A549 (cell line): Measurements from ENCODE around the gene MMP24. TPM values are rescaled to one million over a fixed set of nuclear protein-coding genes. Genes with fewer than 3 reads are reported as not detected.

ENCODE experiments used
- ATAC-seq, 2 experiments: fragments of 200-7000 bp in 1 of 2; fragments of >200 bp in 1 of 2; cut with Nextera tagmentation in 1 of 2; cut with Tn5 transposase in 1 of 2; 3 replicates each; pipeline versions ENCODE4 v1.8.0 to v1.9.1; 2018 to 2020; ENCODE audit warnings: mild to moderate bottlenecking in 1 of 2, moderate library complexity in 1 of 2
- CTCF ChIA-PET: fragments of 300-600 bp; sonication (Branson Sonifier 250); formaldehyde crosslinking; extraction: SDS; loops from one replicate; lab custom pipeline; 2021; ENCODE audit warnings: antibody characterized with exemption, inconsistent platforms; lab: Yijun Ruan, JAX
- POLR2A ChIA-PET: fragments of 350-600 bp; formaldehyde crosslinking; extraction: SDS; loops from one replicate; lab custom pipeline; 2021; ENCODE audit warnings: antibody characterized with exemption, inconsistent platforms; lab: Yijun Ruan, JAX
- DNase-seq, 2 experiments: peaks; one replicate each; pipeline versions ENCODE4 v3.0.0 to v3.0.0-alpha.2; 2011 to 2016; ENCODE audit warnings: low read depth in 1 of 2, low spot score in 1 of 2
- FAIRE-seq: peaks from 2 replicates; lab custom pipeline; 2011; peaks lifted over from hg19 to GRCh38; lab: Jason Lieb, UNC
- H3K27ac ChIP-seq, 2 experiments: fragments of >200 bp; sonication (Bioruptor Twin); formaldehyde crosslinking; 3 replicates each; pipeline ENCODE4 v1.5.1; 2016 to 2017
- H3K4me1 ChIP-seq: fragments of >200 bp; sonication (Bioruptor Twin); formaldehyde crosslinking; 3 replicates; pipeline ENCODE4 v1.6.1; 2016
- H3K4me2 ChIP-seq: fragments of >200 bp; sonication (Bioruptor Twin); formaldehyde crosslinking; 3 replicates; pipeline ENCODE4 v1.6.1; 2016
- H3K4me3 ChIP-seq: fragments of >200 bp; sonication (Bioruptor Twin); formaldehyde crosslinking; 3 replicates; pipeline ENCODE4 v1.5.1; 2016
- H3K9me3 ChIP-seq: fragments of >200 bp; sonication (Bioruptor Twin); formaldehyde crosslinking; 3 replicates; pipeline ENCODE4 v1.6.1; 2016
- BHLHE40 ChIP-seq: IDR thresholded peaks from 2 replicates; pipeline ENCODE4 v1.6.1; 2012; ENCODE audit warnings: low read depth, low read length, inconsistent platforms
- CBX2 ChIP-seq: fragments of 200-600 bp; sonication (generic); IDR thresholded peaks from 2 replicates; pipeline ENCODE4 v1.6.1; 2016; ENCODE audit warnings: low read depth, mild to moderate bottlenecking, borderline replicate concordance
- CBX8 ChIP-seq: fragments of 200-600 bp; sonication (generic); IDR thresholded peaks from 2 replicates; pipeline ENCODE4 v1.6.1; 2016
- CEBPB ChIP-seq, 2 experiments: fragments of >200 bp in 1 of 2; sonication (Bioruptor Twin) in 1 of 2; formaldehyde crosslinking in 1 of 2; IDR thresholded peaks; 2 replicates each; pipeline ENCODE4 v1.6.1; 2012 to 2016
- EP300 ChIP-seq, 2 experiments: fragments of >200 bp; sonication (Bioruptor Twin); formaldehyde crosslinking; IDR thresholded peaks; 2 replicates in 1 of 2; 3 replicates in 1 of 2; pipeline ENCODE4 v1.6.1; 2016 to 2017
- FOXS1 ChIP-seq: fragments of 250-450 bp; sonication (Bioruptor Pico); IDR thresholded peaks from 2 replicates; pipeline ENCODE4 v1.5.0; 2020; ENCODE audit warnings: mild to moderate bottlenecking, moderate library complexity
- GATA3 ChIP-seq: IDR thresholded peaks from 2 replicates; pipeline ENCODE4 v1.6.1; 2012; ENCODE audit warnings: borderline replicate concordance
- HDAC2 ChIP-seq: fragments of 200-600 bp; sonication (generic); IDR thresholded peaks from 2 replicates; pipeline ENCODE4 v1.6.1; 2016
- HOXA7 ChIP-seq: fragments of 250-450 bp; sonication (Bioruptor Pico); IDR thresholded peaks from 2 replicates; pipeline ENCODE4 v1.5.0; 2020; ENCODE audit warnings: mild to moderate bottlenecking, moderate library complexity
- HOXB13 ChIP-seq: fragments of 250-450 bp; sonication (Bioruptor Pico); IDR thresholded peaks from 2 replicates; pipeline ENCODE4 v1.5.0; 2020; ENCODE audit warnings: low read depth, mild to moderate bottlenecking, moderate library complexity
- KDM5A ChIP-seq: fragments of 200-600 bp; sonication (generic); IDR thresholded peaks from 2 replicates; pipeline ENCODE4 v1.6.1; 2016; ENCODE audit warnings: antibody characterized with exemption, mild to moderate bottlenecking
- MYC ChIP-seq: IDR thresholded peaks from 2 replicates; pipeline ENCODE4 v1.6.1; 2012; ENCODE audit warnings: mild to moderate bottlenecking, inconsistent platforms, low read length, improper control_type of control experiment, borderline replicate concordance
- NR3C1 ChIP-seq: fragments of >200 bp; sonication (Bioruptor Twin); formaldehyde crosslinking; IDR thresholded peaks from 3 replicates; pipeline ENCODE4 v1.6.1; 2017
- PHF8 ChIP-seq: fragments of 200-600 bp; sonication (generic); IDR thresholded peaks from 2 replicates; pipeline ENCODE4 v1.6.1; 2016; ENCODE audit warnings: low read depth, mild to moderate bottlenecking, antibody characterized with exemption, moderate library complexity, borderline replicate concordance
- POLR2AphosphoS2 ChIP-seq: conservative IDR thresholded peaks from 2 replicates; pipeline ENCODE4 v1.6.1; 2012; ENCODE audit warnings: low read length, improper control_type of control experiment, inconsistent platforms
- RARB ChIP-seq: fragments of 250-450 bp; sonication (Bioruptor Pico); IDR thresholded peaks from 2 replicates; pipeline ENCODE4 v1.8.0; 2021; ENCODE audit warnings: mild to moderate bottlenecking, moderate library complexity
- RFX5 ChIP-seq: fragments of 450-650 bp; IDR thresholded peaks from 2 replicates; pipeline ENCODE4 v1.7.1; 2014; ENCODE audit warnings: antibody characterized with exemption, mild to moderate bottlenecking, moderate library complexity
- SREBF2 ChIP-seq: fragments of 450-650 bp; IDR thresholded peaks from 2 replicates; pipeline ENCODE4 v1.6.1; 2014; ENCODE audit warnings: mild to moderate bottlenecking, moderate library complexity
- ZFP36 ChIP-seq: fragments of 450-650 bp; IDR thresholded peaks from 2 replicates; pipeline ENCODE4 v1.6.1; 2014; ENCODE audit warnings: borderline replicate concordance; ENCODE audit not compliant: partially characterized antibody
- WGBS: methylation state at CpG from one replicate; pipeline ENCODE4 v1.1.6; 2017; ENCODE audit errors: missing lambda C conversion rate; 5-methylcytosine and 5-hydroxymethylcytosine counted together
- polyA plus RNA-seq, 4 experiments: library from polyadenylated mRNA; depleted of rRNA in 3 of 4; stranded (reverse); fragments of >200 nt; fragmentation: RNase III in 1 of 4; extraction: RNeasy Plus Mini Kit Qiagen cat#74134 plus additional on column Dnase treatment in 1 of 4; gene quantifications; 2 replicates in 3 of 4; 3 replicates in 1 of 4; pipeline ENCODE4 v1.2.3, GENCODE V29; 2011 to 2017
- TF ChIP-seq, protein P1 (sequence below): fragments of >200 bp; sonication (Bioruptor Twin); formaldehyde crosslinking; IDR thresholded peaks from 3 replicates; pipeline ENCODE4 v1.6.1; 2016
- TF ChIP-seq, protein P2 (sequence below): fragments of 250-450 bp; sonication (Bioruptor Pico); IDR thresholded peaks from 2 replicates; pipeline ENCODE4 v1.5.0; 2021; ENCODE audit warnings: mild to moderate bottlenecking, moderate library complexity, borderline replicate concordance
- TF ChIP-seq, protein P3 (sequence below): IDR thresholded peaks from 2 replicates; pipeline ENCODE4 v1.6.1; 2012; ENCODE audit warnings: low read depth, borderline replicate concordance

MMP24 gene
- polyA plus RNA-seq, 2 of the 4 experiments (the other 2 are of a cell fraction), result 21.3 to 33.3 TPM

- POLR2A ChIA-PET, result no interaction called here
- no peak overlapping the region for H3K27ac ChIP-seq
- TF ChIP-seq FOXS1 (CRISPR knock-in tag) (no peak), MYC (no peak), EP300 (IDR thresholded peaks at IDR 0.05) (no peak), KDM5A (no peak), NR3C1 (no peak), RFX5 (no peak), ZFP36 (no peak), RARB (no peak), CEBPB (IDR thresholded peaks at IDR 0.05) (no peak), GATA3 (no peak), PHF8 (no peak), HOXA7 (CRISPR knock-in tag) (no peak), CBX2 (no peak), BHLHE40 (no peak), CBX8 (no peak), HOXB13 (CRISPR knock-in tag) (no peak), HDAC2 (no peak), SREBF2 (no peak)
- TF ChIP-seq, protein P1, sequence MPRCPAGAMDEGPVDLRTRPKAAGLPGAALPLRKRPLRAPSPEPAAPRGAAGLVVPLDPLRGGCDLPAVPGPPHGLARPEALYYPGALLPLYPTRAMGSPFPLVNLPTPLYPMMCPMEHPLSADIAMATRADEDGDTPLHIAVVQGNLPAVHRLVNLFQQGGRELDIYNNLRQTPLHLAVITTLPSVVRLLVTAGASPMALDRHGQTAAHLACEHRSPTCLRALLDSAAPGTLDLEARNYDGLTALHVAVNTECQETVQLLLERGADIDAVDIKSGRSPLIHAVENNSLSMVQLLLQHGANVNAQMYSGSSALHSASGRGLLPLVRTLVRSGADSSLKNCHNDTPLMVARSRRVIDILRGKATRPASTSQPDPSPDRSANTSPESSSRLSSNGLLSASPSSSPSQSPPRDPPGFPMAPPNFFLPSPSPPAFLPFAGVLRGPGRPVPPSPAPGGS, result no peak
- TF ChIP-seq, protein P2, sequence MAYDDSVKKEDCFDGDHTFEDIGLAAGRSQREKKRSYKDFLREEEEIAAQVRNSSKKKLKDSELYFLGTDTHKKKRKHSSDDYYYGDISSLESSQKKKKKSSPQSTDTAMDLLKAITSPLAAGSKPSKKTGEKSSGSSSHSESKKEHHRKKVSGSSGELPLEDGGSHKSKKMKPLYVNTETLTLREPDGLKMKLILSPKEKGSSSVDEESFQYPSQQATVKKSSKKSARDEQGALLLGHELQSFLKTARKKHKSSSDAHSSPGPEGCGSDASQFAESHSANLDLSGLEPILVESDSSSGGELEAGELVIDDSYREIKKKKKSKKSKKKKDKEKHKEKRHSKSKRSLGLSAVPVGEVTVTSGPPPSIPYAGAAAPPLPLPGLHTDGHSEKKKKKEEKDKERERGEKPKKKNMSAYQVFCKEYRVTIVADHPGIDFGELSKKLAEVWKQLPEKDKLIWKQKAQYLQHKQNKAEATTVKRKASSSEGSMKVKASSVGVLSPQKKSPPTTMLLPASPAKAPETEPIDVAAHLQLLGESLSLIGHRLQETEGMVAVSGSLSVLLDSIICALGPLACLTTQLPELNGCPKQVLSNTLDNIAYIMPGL (CRISPR knock-in tag), result no peak
- H3K4me2 ChIP-seq, result no peak overlapping the region
- no peak overlapping the region for H3K4me3 ChIP-seq
- H3K9me3 ChIP-seq, result no peaks in the 10 kb centered on the region
- DNase-seq (no peak), ATAC-seq (no peak; a peak in 1 of 6 replicates), FAIRE-seq (no peak)
- CTCF ChIA-PET, result interaction anchor here (0.7 to 14.7 kb wide), 5 partner anchors 9 to 475 kb away, joined by 3 to 267 read pairs (median 138); partner anchors contain the start of gene GDF5
- WGBS, result 82% methylated on average over 8 of the region's 9 CpGs
- peaks cover 4% of the 10 kb centered on the region; the same call in 1 of the 3 replicates for H3K4me1 ChIP-seq
These were observed 69.6 kb downstream of the MMP24 start for GRCh38 chr20:35296101-35296554.

- Histone ChIP-seq H3K9me3 (no peaks in the 10 kb centered on the region), H3K4me1 (peaks cover 5% of the 10 kb centered on the region; the same call in 2 of the 3 replicates), H3K4me3 (no peak overlapping the region), H3K4me2 (no peak overlapping the region), H3K27ac (no peak overlapping the region)
- DNase-seq (peak in 1 of 2 experiments; percentile 40), FAIRE-seq (no peak), ATAC-seq (peak; percentile 52 to 67; a peak in 5 of 6 replicates)
- ChIA-PET CTCF (interaction anchor here (0.7 to 14.7 kb wide), 6 partner anchors 33 to 322 kb away, joined by 3 to 267 read pairs (median 11); partner anchors contain the start of genes EDEM2 and GDF5), POLR2A (interaction anchor here (1.0 kb wide), 1 partner anchor 8 kb away, joined by 4 read pairs; no protein-coding TSS in a partner anchor)
- WGBS, result 64% methylated on average over 8 of the region's 8 CpGs
- no peak for TF ChIP-seq BHLHE40
- TF ChIP-seq, protein P3, sequence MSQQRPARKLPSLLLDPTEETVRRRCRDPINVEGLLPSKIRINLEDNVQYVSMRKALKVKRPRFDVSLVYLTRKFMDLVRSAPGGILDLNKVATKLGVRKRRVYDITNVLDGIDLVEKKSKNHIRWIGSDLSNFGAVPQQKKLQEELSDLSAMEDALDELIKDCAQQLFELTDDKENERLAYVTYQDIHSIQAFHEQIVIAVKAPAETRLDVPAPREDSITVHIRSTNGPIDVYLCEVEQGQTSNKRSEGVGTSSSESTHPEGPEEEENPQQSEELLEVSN, result no peak
- no peak for TF ChIP-seq POLR2AphosphoS2
These were observed 70.7 kb downstream of the MMP24 start for GRCh38 chr20:35297155-35297554.
